ENCODE data around the gene CDHR2.

The CDHR2 gene

GRCh38 chr5:176529741-176530141, 19.4 kb upstream of the CDHR2 start:
- no peak for FAIRE-seq

DNA sequence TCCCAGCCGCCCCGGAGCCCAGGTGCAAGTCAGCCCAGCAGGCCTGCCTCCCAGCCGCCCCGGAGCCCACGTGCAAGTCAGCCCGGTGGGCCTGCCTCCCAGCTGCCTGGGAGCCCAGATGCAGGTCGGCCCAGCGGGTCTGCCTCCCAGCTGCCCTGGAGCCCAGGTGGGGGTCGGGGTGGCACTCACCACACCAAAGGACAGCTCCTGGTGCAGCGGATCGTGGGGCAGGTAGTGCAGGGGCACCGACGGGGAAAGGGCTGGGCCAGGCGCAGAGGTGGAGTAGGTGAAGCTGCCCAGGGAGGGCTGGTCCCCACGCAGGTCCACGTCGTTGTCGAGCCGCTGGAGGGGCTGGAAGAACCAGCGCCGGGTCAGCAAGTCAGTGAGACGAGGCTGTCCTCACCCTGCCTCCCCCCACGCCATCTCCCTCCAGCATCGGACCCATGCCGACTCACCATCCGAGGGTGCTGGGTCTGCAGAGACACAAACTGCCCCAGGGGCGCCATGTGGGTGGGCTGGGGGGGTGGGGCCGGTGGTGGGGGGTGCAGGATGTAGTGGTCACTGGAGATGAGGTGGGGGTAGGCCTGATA, 18.7 kb upstream of the CDHR2 start:
- FAIRE-seq: no peak

DNA sequence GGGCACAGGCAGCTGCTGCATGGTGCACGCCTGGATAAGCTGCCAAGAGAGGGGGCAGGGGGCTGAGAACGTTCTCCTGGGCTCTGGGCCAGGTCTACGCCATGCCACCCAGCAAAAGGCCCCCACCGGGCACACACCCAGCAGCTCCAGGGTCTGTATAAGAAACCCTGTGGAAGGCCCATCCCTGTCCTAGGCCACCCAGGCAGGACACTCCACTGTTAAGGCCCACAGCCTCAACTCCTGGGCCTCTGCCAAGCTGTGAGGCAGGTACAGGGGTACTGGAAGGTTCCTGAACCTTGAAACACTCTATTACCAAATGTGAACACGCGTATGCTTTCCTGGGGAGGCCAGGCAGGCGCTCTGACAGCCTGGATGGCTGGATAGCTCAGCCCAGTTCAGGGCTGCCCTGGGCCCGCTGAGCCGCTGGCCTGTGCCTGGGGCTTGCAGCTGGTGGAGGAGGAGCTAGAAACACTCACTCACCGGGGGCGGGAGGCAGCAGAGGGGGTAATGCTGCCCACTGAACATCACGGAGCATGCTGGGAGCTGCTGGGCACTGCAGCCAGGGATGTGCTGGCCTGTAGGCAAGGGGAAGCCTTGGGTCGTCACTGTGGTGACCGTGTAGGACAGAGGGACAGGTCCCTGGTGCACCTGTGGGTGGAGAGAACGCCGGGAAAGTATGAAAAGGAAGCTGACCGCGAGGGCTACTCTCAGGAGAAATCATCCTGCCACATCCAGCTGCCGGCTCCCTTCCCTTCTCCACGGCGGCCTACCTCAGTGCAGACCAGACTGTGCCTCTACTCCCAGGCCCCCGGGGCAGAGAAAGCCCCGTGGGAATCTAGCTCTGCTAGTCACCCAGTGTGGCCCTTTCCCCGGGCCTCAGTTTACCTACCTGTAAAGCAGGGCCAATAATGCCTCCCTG, 17.9 kb upstream of the CDHR2 start:
- no peak for FAIRE-seq

DNA sequence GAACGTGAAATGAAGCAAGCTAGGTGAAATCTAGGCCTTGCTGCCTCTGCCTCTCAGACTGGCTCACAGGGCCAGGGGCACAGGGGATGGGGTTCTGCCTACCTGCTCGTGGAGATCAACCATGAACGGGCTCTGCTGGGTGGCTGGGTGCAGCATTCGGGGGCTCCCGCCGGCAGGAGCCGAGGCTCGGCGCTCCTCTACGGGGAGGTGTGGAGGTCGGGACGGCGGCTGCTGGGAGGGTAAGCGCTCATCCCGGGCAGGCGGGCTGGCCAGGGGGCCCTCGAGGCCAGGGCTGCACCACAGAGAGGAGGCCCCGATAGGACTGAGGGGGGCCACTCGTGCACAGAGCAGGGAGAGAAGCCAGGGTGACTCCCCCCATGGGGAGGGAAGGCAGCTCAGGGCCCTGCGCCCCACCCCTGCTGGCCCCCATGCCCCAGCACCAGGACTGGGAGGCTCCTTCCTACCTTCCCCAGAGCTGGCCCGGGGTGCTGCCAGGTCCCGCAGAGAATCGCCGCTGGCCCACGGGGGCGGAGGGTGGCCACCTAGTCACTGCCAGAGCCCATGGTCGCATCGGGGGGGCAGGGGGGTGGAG, 17.1 kb upstream of the CDHR2 start:
- no peak for FAIRE-seq

DNA sequence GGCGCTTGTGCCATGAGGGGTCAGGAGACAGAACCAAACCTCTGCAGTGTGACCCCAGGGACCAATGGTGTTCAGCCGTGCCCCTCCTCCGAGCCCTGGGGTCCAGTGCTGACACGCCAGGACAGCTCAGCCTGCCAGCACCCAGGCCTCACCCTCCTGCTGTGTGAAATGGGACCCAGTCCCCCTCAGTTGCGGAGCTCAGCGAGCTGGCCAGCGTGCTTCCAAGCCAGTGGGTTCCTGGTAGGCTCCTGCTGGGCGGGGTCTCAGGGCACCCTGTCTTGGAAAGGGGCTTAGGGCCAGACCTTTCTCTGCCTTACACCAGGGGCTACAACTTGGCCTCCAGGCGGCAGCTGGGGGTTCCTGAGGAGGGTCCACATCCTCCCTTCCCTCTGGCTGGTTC, 16.3 kb upstream of the CDHR2 start:
- FAIRE-seq: no peak

- no peak for FAIRE-seq
These were observed 15.8 kb upstream of the CDHR2 start for GRCh38 chr5:176533390-176533789.

DNA sequence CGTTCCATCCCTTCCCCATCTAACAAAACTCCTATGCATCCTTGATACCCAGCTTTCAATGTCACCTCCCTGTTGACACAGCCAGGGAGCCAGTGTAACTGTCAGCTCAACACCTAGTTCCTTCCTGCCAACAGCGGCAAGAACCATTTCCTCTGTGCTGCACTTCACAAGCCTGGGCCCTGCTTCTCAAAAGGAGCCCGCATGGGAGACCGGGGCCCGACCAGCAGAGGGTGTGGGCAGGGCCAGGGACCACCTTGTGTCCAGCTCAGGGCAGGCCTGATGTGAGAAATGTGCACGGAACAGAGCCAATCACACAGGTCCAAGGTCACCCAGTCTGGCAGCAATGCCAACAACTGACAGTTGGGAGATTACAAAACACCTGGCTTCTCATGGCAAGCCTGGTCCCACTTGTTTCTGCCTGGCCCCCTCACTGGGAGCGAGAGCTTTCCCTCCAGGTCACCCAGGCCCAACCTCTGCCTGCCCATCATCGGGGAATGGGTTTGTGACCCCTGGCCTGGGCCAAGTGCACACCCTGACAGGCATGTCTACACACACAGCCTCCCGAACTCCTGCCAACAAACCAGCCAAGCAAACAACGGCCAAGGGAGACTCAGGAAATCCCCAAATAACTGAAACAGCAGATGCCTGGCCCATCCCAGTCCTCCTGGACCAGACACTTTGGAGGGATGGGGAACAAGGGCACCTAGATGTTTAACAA, 15.1 kb upstream of the CDHR2 start:
- no peak for FAIRE-seq

DNA sequence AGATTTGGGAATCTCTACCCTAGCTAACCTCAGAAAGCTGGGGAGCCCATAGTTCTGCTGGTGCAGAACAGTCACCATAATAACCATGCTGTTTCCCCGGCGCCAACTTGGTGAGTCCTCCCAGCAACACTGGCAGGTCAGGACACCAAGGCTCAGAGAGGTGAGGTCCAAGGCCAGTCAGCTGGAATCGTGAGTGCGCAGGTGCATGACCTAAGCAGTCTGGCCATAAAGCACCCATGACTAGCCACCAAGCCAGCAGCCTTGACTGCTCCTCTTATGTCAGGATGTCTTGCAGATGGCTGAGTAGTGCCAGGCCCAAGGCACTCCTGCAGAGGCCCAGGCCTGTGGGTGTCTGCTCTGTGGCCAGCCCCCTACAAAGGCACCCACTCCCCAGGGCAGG, 14.5 kb upstream of the CDHR2 start:
- FAIRE-seq: no peak

DNA sequence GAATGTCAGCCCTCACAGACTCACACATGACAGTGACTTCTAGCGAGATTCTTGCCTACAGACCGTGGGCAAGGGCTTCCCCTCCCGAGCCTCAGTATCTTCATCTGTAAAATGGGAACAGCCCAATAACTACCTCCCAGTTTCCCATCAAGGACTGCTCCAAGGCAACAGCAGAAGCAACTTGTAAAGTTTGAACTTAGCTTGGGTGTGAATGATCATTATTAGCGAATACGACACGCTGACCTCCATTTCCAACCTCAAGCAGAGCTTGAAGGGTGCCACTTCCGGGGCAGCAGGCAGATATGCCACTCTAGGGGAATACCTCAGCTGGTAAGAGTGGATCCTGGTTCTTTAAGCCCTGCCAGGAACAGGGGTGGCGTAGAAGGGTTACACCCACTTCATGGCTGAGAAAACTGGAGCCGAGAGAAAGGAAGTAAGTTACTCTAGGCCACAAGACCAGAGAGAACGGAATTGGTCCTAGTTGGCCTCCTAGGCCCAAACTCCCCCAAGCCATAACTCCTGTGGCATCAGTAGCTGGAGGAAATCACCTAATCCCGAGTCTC, 14.0 kb upstream of the CDHR2 start:
- no peak for FAIRE-seq

GRCh38 chr5:176535664-176536131, 13.4 kb upstream of the CDHR2 start:
- FAIRE-seq: no peak

DNA sequence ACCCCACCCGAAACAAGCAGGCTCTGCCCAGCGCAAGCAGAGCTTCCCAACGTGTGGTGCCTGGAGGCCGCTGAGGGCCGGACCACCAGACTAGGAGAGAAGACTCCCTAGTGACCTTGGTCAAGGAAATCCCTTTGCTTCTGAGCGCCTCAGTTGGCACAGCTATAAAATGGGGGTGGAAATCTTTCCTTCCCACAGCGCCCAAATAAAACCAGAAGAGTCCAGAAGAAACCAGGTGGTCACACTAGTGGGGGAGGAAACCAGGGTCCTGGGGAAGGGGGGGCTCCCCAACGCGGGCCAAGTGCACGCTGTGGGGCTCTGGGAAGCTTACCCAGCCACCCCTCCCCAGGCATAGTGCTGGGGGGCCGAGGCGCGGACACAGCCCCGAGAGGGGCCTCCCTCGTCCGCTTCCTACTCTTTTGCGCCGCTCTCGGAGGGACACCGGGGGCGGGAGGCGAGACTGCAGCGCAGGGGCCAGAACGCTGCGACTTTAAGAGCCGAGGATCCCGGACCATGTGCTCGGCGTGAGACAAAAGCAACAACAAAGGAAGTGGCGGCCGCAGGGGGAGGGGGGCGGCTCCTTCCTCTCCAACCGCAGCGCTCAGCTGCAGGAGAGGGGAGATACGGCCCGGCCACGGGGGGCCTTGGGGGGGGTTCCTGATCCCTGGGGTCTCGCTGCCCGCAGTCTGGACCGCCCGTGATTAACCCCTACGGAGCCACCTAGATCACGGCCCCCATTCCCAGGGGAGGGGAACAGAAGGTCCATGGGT, 12.8 kb upstream of the CDHR2 start:
- no peak for FAIRE-seq

GRCh38 chr5:176536902-176537553, 12.1 kb upstream of the CDHR2 start, which contains the start of gene RNF44:
RNF44 (minus strand) TSS chr5:176537402; CDS start chr5:176532472, 4,930 bp downstream.
- FAIRE-seq: peak; percentile 53

DNA sequence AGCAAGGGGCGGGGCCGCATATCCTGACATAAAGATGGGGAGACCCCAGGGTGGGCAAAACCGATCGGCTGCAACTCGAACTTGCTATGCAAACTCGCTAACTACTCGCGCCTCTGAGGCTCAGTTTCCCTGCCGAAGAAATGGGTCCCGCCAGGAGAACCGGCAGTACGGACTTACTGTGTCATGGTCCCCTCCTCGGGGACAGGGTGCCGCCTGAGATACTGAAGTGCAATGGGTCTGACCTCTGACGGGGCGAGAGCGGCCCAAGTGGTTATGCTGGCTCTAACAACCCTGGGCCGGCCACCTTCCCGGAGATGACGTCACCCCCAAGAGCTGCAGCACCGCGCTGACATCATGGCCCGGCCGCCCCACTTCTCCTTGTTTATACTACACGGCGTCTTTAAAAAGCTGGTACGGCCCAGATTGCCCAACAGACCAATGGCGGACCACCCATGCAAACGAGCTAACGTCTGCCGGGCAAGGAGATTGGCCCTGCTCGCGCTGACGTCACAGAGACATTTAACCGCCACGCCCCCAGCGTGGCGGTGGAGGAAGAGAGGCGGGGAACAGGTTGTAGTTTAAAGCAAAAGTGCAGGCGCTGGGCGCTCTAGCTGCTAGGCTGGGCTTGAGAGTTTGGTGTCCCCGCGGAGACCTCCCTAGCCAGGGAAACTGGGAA, 11.4 kb upstream of the CDHR2 start:
- FAIRE-seq: peak; percentile 96

DNA sequence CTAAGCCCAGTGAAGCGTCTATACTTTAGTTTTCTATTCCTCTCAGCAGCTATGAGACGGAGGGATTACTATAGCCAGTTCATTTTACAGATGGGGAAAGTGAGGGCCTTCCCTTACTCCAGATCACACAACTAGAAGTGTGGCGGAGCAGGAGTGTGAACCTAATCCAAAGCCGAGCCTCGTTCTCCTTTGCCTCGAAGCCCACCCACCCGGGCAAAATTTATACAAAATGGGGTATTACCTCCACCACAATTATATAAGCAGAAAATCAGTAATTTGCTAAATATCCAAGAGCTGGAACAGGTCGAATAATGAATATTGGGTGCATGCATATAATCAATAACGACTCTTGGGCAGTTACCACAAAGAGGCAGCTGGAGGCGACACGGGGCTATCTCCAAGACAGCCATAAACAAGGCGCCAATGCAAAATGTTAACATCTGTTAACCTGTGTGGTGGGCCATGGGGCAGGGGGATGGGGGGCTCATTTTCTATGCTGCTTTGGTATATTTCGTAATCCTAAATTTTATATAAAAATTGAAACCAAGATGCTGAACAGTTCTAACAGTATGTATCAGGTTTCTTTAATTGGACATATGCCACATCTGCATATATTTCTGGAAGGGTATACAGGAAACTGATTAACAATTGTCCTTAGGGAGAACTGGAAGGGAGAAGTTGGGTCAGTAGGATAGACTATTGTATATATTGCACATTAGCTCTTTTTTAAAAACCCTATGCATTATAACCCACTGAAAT, 10.7 kb upstream of the CDHR2 start:
- no peak for FAIRE-seq

DNA sequence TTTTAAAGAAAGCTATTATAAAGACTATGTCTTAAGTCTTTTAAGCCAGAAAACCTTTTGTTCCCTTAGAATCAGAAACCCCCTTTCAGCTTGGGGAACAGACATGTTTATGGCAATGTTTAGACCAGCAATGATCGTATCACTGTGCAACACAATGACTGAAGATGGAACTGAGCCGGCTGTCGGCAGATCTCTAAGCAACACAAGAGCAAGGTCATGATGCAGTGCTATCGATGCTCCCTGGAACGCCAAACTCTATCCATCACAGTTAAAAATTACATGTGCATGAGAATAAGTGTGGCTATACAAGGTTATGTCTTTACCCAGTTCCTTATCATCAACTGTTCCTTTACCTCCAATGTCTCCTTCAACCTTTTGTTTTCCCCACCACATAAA, 10.2 kb upstream of the CDHR2 start:
- no peak for FAIRE-seq

GRCh38 chr5:176540476-176540899, 8.7 kb upstream of the CDHR2 start:
- no peak for FAIRE-seq

DNA sequence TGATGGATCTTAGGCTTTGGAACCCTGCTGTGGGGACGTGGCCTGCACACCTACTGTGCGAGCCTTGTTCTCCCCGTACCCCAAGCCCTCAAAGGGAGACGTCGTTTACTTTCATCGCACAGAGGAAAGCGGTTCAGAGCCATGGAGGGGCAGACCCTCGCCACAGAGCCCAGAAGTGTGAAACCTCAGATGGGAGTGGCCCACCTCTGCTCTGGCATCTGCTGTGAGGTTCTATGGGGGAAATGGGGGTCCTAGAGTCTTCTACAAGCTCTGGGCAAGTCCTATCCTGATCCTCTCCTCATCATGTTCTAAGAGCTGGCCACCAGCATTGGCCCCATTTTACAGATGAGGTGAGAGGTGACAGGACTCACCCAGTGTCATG, 8.2 kb upstream of the CDHR2 start:
- no peak for FAIRE-seq

GRCh38 chr5:176541338-176542134, 7.6 kb upstream of the CDHR2 start:
- FAIRE-seq: no peak

- FAIRE-seq: no peak
These were observed 7.0 kb upstream of the CDHR2 start for GRCh38 chr5:176542135-176542595.
